Right hindlimb (tissue), 1 donor: ENCODE results near the gene CD9.

ENCODE experiments used
- DNase-seq: peaks from one replicate; pipeline ENCODE4 v3.0.0-alpha.2; 2018

CD9 gene

GRCh38 chr12:6277982-6278438, 77.8 kb downstream of the CD9 start:
- DNase-seq, result no peak

GRCh38 chr12:6278439-6279255, 78.4 kb downstream of the CD9 start:
- DNase-seq, result peak; percentile 88

GRCh38 chr12:6279256-6279628, 79.0 kb downstream of the CD9 start:
- no peak for DNase-seq

GRCh38 chr12:6279631-6280030, 79.4 kb downstream of the CD9 start:
- DNase-seq, result no peak

- no peak for DNase-seq
Measured at GRCh38 chr12:6280053-6280469, 79.9 kb downstream of the CD9 start.

GRCh38 chr12:6280672-6281071, 80.5 kb downstream of the CD9 start:
- no peak for DNase-seq

GRCh38 chr12:6281081-6281809, 81.0 kb downstream of the CD9 start:
- DNase-seq, result no peak

- DNase-seq, result no peak
Measured at GRCh38 chr12:6282453-6282840, 82.2 kb downstream of the CD9 start.

GRCh38 chr12:6284273-6284672, 84.1 kb downstream of the CD9 start:
- DNase-seq, result no peak

- DNase-seq, result peak; percentile 74
Measured at GRCh38 chr12:6285063-6285477, 84.9 kb downstream of the CD9 start.

GRCh38 chr12:6285532-6286306, 85.5 kb downstream of the CD9 start:
- no peak for DNase-seq
